Lower leg skin (tissue), 4 donors: ENCODE data around the gene HSPH1. TPM values are rescaled to one million over a fixed set of nuclear protein-coding genes. Genes with fewer than 3 reads are reported as not detected.

Experiments used
- DNase-seq, 2 donors: peaks; one replicate each; pipeline ENCODE4 v3.0.0-alpha.2; 2019; ENCODE audit warnings: low spot score in 2 of 2
- H3K4me3 ChIP-seq: fragments of 200-600 bp; sonication (generic); 2 replicates; pipeline ENCODE4 v1.5.1; 2017; ENCODE audit warnings: mild to moderate bottlenecking, low read depth; ENCODE audit not compliant: poor library complexity, severe bottlenecking
- POLR2A ChIP-seq, 2 donors: fragments of 450-650 bp; IDR thresholded peaks; one replicate each; pipeline ENCODE4 v1.6.1; 2016 to 2017; ENCODE audit warnings: antibody characterized with exemption in 2 of 2, mild to moderate bottlenecking in 1 of 2, moderate library complexity in 1 of 2
- WGBS, 2 donors: methylation state at CpG; one replicate each; pipeline ENCODE4 v1.1.5; 2018; 5-methylcytosine and 5-hydroxymethylcytosine counted together
- intact Hi-C: fragments of 100-400 bp; cut with DNase I; formaldehyde crosslinking; loops from one replicate; pipeline ENCODE4 v1.15.0; 2023; ENCODE audit warnings: low total_unique reads
- total RNA-seq, 4 donors: library from RNA; depleted of rRNA; stranded (reverse); fragments of >200 nt; gene quantifications; one replicate each; pipeline ENCODE4 v1.1.0, GENCODE V29; 2016
- TF ChIP-seq, protein P1 (sequence below), 3 donors: fragments of 450-650 bp; IDR thresholded peaks; one replicate each; pipeline ENCODE4 v1.5.1; 2016; ENCODE audit warnings: antibody characterized with exemption in 3 of 3, mild to moderate bottlenecking in 3 of 3, moderate library complexity in 2 of 3

The HSPH1 gene
- total RNA-seq, 4 donors from 2014 or later, result 21.6 to 29.3 (median 24.9) TPM

GRCh38 chr13:31150315-31150985 lies 11.3 kb downstream of the HSPH1 start:
- no peak for TF ChIP-seq POLR2A (IDR thresholded peaks at IDR 0.05)
- TF ChIP-seq, protein P1, sequence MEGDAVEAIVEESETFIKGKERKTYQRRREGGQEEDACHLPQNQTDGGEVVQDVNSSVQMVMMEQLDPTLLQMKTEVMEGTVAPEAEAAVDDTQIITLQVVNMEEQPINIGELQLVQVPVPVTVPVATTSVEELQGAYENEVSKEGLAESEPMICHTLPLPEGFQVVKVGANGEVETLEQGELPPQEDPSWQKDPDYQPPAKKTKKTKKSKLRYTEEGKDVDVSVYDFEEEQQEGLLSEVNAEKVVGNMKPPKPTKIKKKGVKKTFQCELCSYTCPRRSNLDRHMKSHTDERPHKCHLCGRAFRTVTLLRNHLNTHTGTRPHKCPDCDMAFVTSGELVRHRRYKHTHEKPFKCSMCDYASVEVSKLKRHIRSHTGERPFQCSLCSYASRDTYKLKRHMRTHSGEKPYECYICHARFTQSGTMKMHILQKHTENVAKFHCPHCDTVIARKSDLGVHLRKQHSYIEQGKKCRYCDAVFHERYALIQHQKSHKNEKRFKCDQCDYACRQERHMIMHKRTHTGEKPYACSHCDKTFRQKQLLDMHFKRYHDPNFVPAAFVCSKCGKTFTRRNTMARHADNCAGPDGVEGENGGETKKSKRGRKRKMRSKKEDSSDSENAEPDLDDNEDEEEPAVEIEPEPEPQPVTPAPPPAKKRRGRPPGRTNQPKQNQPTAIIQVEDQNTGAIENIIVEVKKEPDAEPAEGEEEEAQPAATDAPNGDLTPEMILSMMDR (IDR thresholded peaks at IDR 0.05), result no peak
- 94 to 95% methylated on average over 4 of the region's 4 CpGs for WGBS, 2 donors
- DNase-seq, result no peak
- H3K4me3 ChIP-seq, result no peak overlapping the region
- intact Hi-C loops, result no loop called here

GRCh38 chr13:31149604-31150003 lies 12.1 kb downstream of the HSPH1 start:
- 90 to 93% methylated on average over 2 of the region's 2 CpGs for WGBS, 2 donors
- intact Hi-C loops, result no loop called here
- no peak overlapping the region for H3K4me3 ChIP-seq
- no peak for TF ChIP-seq POLR2A (IDR thresholded peaks at IDR 0.05)
- TF ChIP-seq, protein P1 (IDR thresholded peaks at IDR 0.05), result no peak
- no peak for DNase-seq

DNA sequence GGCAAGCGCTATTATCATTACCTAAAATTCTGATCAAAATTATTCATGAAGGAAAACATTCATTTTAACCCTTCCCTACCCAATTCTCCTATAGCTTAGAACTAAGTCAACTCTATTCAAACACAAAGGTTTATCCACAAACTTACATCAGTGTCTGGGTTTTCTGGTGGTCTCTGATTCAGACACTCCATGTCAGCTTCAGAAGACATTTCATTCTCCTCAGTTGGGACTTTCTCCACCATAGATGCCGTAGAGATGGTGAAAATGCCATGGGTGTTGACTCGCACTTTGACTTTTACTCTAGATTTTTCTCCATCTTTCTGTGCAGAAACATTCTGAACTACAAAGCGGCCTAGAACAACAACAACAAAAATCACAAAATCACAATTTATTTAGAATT lies 16.3 kb downstream of the HSPH1 start:
- intact Hi-C loops, result no loop called here
- DNase-seq, result no peak

DNA sequence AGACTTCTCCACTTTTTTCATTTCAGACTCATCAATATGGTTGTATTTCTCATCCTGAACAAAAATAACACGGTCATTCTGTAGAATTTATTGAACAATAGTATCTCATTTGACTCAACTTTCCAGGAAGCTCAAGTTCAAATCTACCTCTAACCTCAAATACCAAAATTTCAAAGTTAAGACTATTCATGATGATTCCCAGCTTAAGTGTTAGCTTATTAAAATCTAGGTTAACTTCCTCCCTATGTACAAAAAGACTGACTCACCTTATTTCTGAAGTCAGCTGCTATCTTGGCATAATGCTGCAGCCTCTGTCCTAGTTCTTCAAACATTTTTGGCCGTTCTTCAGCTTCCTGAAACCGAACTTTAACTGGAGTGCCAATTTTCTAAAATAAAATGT lies 23.2 kb downstream of the HSPH1 start:
- H3K4me3 ChIP-seq, result no peak overlapping the region
- TF ChIP-seq, protein P1 (IDR thresholded peaks at IDR 0.05), result no peak
- TF ChIP-seq POLR2A (IDR thresholded peaks at IDR 0.05), result no peak
- intact Hi-C loops, result no loop called here
- 63 to 72% methylated on average over 3 of the region's 3 CpGs for WGBS, 2 donors
- DNase-seq, result no peak

More for the DNA sequence above, 16.3 kb downstream of the HSPH1 start:
- no peak overlapping the region for H3K4me3 ChIP-seq
- no peak for TF ChIP-seq POLR2A (IDR thresholded peaks at IDR 0.05)
- TF ChIP-seq, protein P1 (IDR thresholded peaks at IDR 0.05), result no peak
- WGBS, 2 donors, result 96 to 97% methylated on average over 4 of the region's 4 CpGs

DNA sequence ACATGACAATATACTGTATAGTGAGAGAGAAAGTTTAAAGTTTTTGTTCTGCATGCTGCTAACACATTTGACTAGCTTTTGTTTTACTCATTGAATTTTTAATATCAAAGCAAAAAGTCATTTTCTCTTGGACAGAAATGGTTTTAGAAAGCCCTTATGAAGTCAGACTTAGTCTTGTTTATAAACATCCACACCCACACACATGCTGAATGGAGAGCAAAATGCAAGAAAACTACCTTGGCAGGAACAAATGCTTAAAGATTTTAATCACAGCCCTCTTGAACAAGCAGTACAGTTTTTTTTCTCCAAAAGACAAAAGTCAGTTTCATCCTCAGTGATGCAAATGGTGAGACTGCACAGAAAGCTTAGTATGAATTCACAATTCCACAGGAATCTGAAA lies 25.0 kb downstream of the HSPH1 start:
- no peak for DNase-seq
- H3K4me3 ChIP-seq, result no peak overlapping the region
- TF ChIP-seq, protein P1 (IDR thresholded peaks at IDR 0.05), result no peak
- TF ChIP-seq POLR2A (IDR thresholded peaks at IDR 0.05), result no peak
- intact Hi-C loops, result no loop called here
